GM23338 (cell line): ENCODE measurements around the gene FCHO2. TPM values are rescaled to one million over a fixed set of nuclear protein-coding genes. Genes with fewer than 3 reads are reported as not detected.

ENCODE experiments used
- ATAC-seq: fragments of 200-7000 bp; cut with Tn5 transposase; 3 replicates; pipeline ENCODE4 v1.9.1; 2020
- DNase-seq: peaks from one replicate; pipeline ENCODE4 v3.0.0-alpha.2; 2015; ENCODE audit warnings: low spot score
- H2AFZ ChIP-seq: fragments of 200-600 bp; sonication (generic); 2 replicates; pipeline ENCODE4 v1.8.0; 2016; ENCODE audit warnings: antibody characterized with exemption, mild to moderate bottlenecking, moderate library complexity
- H3F3A ChIP-seq: fragments of 200-600 bp; sonication (generic); replicated peaks from 2 replicates; pipeline ENCODE4 v1.8.0; 2017; ENCODE audit warnings: antibody characterized with exemption, mixed run types, low read depth
- H3K27ac ChIP-seq: fragments of 200-600 bp; sonication (generic); 2 replicates; pipeline ENCODE4 v1.6.1; 2016; ENCODE audit warnings: low read depth
- H3K27me3 ChIP-seq: fragments of 200-600 bp; sonication (generic); 2 replicates; pipeline ENCODE4 v1.8.0; 2016; ENCODE audit warnings: mild to moderate bottlenecking, mixed run types, moderate library complexity; ENCODE audit not compliant: insufficient read depth
- H3K36me3 ChIP-seq: fragments of 200-600 bp; sonication (generic); 2 replicates; pipeline ENCODE4 v1.8.0; 2016; ENCODE audit warnings: mild to moderate bottlenecking; ENCODE audit not compliant: insufficient read depth
- H3K4me1 ChIP-seq: fragments of 200-600 bp; sonication (generic); 2 replicates; pipeline ENCODE4 v1.8.0; 2016; ENCODE audit warnings: mild to moderate bottlenecking, moderate library complexity; ENCODE audit not compliant: insufficient read depth
- H3K4me2 ChIP-seq: fragments of 200-600 bp; sonication (generic); 2 replicates; pipeline ENCODE4 v1.7.1; 2017; ENCODE audit warnings: mixed run types
- H3K4me3 ChIP-seq: fragments of 200-600 bp; sonication (generic); 2 replicates; pipeline ENCODE4 v1.6.1; 2016; ENCODE audit warnings: mixed run types
- H3K79me2 ChIP-seq: fragments of 200-600 bp; sonication (generic); replicated peaks from 2 replicates; pipeline ENCODE4 v1.8.0; 2017; ENCODE audit warnings: mild to moderate bottlenecking; ENCODE audit not compliant: insufficient read depth
- H3K9me2 ChIP-seq: fragments of 200-600 bp; sonication (generic); 2 replicates; pipeline ENCODE4 v1.8.0; 2017; ENCODE audit not compliant: insufficient read depth
- H4K20me1 ChIP-seq: fragments of 200-600 bp; sonication (generic); replicated peaks from 2 replicates; pipeline ENCODE4 v1.8.0; 2017; ENCODE audit warnings: mild to moderate bottlenecking; ENCODE audit not compliant: insufficient read depth
- H3K27ac Mint-ChIP-seq: 2 replicates; pipeline ENCODE4 v1.8.0; 2020; ENCODE audit warnings: inconsistent platforms, mild to moderate bottlenecking, moderate library complexity, mixed read lengths
- H3K27me3 Mint-ChIP-seq: 3 replicates; pipeline ENCODE4 v1.8.0; 2022; ENCODE audit warnings: low read depth, mild to moderate bottlenecking, moderate library complexity, mixed read lengths, inconsistent platforms; ENCODE audit not compliant: insufficient read depth, poor library complexity
- H3K36me3 Mint-ChIP-seq: 3 replicates; pipeline ENCODE4 v1.8.0; 2021; ENCODE audit warnings: low read depth, mild to moderate bottlenecking, inconsistent platforms, moderate library complexity, mixed read lengths
- H3K4me1 Mint-ChIP-seq: 3 replicates; pipeline ENCODE4 v1.8.0; 2020; ENCODE audit warnings: mild to moderate bottlenecking, inconsistent platforms, mixed read lengths
- H3K4me3 Mint-ChIP-seq: 3 replicates; pipeline ENCODE4 v1.8.0; 2021; ENCODE audit warnings: moderate library complexity, mild to moderate bottlenecking, inconsistent platforms, mixed read lengths
- H3K9me3 Mint-ChIP-seq: 3 replicates; pipeline ENCODE4 v1.8.0; 2020; ENCODE audit warnings: moderate library complexity, mild to moderate bottlenecking, inconsistent platforms, mixed read lengths
- NANOG ChIP-seq: IDR thresholded peaks from 2 replicates; pipeline ENCODE4 v1.6.1; 2016; ENCODE audit warnings: antibody characterized with exemption, borderline replicate concordance
- polyA plus RNA-seq: library from polyadenylated mRNA; unstranded; fragments of >200 nt; fragmentation: Nextera tagmentation; extraction: Ambion mirVana; gene quantifications from 2 replicates; pipeline ENCODE4 v1.2.1, GENCODE V29; 2016
- total RNA-seq: library from RNA; depleted of rRNA; stranded (reverse); fragments of >200 nt; shearing (Covaris generic); gene quantifications from 2 replicates; pipeline ENCODE4 v1.2.3, GENCODE V29; 2014
- TF ChIP-seq, protein P1 (sequence below): IDR thresholded peaks from one replicate; pipeline ENCODE4 v1.6.1; 2018; ENCODE audit warnings: antibody characterized with exemption; ENCODE audit not compliant: unreplicated experiment
- TF ChIP-seq, protein P2 (sequence below), 2 experiments: fragments of 200-600 bp in 1 of 2; sonication (generic) in 1 of 2; conservative IDR thresholded peaks; 2 replicates each; pipeline versions ENCODE4 v1.5.1 to v1.6.1; 2016 to 2017; ENCODE audit warnings: antibody characterized with exemption in 2 of 2, low read depth in 2 of 2, mild to moderate bottlenecking in 2 of 2, moderate library complexity in 1 of 2

Gene FCHO2
- total and polyA plus RNA-seq, 2 experiments from 2014 or later: 8.4 to 10.1 TPM

DNA sequence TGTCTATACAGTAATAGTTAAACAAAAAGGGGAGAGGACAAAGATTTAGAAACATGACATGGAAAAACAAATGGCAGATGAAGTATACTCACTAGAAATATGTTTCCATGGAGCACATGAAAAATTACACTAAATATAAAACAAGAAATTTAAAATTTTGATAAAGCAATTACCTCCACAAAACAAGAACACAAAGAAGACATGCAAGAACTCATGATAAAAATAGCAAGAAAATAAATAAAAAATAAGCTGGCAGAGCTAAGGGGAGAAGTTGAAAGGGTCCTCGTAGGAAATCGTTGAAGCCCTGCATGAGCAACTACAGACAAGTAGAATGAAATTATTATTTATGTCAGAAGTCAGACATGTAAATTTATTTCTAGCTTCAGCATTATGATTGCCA is 141.9 kb downstream of the FCHO2 start (continued):
- TF ChIP-seq, protein P1, sequence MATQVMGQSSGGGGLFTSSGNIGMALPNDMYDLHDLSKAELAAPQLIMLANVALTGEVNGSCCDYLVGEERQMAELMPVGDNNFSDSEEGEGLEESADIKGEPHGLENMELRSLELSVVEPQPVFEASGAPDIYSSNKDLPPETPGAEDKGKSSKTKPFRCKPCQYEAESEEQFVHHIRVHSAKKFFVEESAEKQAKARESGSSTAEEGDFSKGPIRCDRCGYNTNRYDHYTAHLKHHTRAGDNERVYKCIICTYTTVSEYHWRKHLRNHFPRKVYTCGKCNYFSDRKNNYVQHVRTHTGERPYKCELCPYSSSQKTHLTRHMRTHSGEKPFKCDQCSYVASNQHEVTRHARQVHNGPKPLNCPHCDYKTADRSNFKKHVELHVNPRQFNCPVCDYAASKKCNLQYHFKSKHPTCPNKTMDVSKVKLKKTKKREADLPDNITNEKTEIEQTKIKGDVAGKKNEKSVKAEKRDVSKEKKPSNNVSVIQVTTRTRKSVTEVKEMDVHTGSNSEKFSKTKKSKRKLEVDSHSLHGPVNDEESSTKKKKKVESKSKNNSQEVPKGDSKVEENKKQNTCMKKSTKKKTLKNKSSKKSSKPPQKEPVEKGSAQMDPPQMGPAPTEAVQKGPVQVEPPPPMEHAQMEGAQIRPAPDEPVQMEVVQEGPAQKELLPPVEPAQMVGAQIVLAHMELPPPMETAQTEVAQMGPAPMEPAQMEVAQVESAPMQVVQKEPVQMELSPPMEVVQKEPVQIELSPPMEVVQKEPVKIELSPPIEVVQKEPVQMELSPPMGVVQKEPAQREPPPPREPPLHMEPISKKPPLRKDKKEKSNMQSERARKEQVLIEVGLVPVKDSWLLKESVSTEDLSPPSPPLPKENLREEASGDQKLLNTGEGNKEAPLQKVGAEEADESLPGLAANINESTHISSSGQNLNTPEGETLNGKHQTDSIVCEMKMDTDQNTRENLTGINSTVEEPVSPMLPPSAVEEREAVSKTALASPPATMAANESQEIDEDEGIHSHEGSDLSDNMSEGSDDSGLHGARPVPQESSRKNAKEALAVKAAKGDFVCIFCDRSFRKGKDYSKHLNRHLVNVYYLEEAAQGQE: no peak

DNA sequence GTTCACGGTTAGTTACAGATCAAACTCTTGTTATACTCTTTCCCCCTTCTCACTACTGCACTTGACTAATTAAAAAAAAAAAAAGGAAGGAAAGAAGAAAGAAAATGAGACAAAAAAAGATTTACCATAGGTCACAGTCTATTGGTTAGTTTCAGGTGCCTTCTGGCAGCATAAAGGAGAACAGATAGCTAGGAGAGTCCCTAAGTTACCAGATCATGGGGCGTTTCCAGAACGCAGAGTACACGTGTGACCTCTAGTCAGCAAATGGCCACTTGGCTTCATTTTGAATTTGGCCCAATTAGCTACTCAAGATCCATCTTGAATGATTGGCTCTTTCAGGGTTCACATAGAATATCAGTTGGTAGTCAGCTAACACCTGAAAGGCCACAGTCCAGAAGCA is 144.3 kb downstream of the FCHO2 start:
- DNase-seq: no peak
- H3K79me2 ChIP-seq: no peaks in the 10 kb centered on the region
- no peaks in the 10 kb centered on the region for H3K4me1 ChIP-seq
- no peak for ATAC-seq
- H3F3A ChIP-seq: no peaks in the 10 kb centered on the region
- no peaks in the 10 kb centered on the region for H3K27me3 ChIP-seq
- Mint-ChIP-seq H3K27me3 (no peaks in the 10 kb centered on the region), H3K27ac (no peak overlapping the region), H3K36me3 (no peaks in the 10 kb centered on the region), H3K4me3 (no peak overlapping the region), H3K4me1 (no peaks in the 10 kb centered on the region), H3K9me3 (peaks cover 16% of the 10 kb centered on the region)
- no peak overlapping the region for H3K4me3 ChIP-seq
- H2AFZ ChIP-seq: no peak overlapping the region
- H3K9me2 ChIP-seq: 0 out of 2 replicates have a peak, but pooled peaks cover 4% of the 10 kb centered on the region
- H3K36me3 ChIP-seq: no peaks in the 10 kb centered on the region
- no peak for TF ChIP-seq NANOG
- H3K4me2 ChIP-seq: no peak overlapping the region
- H3K27ac ChIP-seq: no peak overlapping the region
- no peaks in the 10 kb centered on the region for H4K20me1 ChIP-seq

DNA sequence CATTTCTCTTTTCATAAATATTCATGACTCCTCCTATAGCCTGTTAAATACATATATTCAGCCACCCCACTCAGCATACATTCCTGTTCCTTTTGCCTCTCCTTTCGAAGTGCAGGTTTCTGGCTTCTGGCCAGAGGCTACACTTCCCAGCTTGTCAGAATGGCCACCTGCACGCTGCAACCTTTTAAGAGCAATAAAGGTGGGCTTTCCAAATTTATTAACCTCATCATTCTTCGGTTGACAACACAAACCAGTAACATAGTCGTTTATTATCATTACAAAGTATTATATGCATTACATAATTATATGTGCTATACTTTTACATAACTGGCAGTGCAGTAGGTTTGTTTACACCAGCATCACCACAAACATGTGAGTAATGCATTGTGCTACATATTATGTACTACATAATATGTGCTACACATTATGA is 148.0 kb downstream of the FCHO2 start:
- H2AFZ ChIP-seq: no peak overlapping the region
- H3K36me3 ChIP-seq: no peaks in the 10 kb centered on the region
- no peaks in the 10 kb centered on the region for H3K36me3 Mint-ChIP-seq
- TF ChIP-seq, protein P2, sequence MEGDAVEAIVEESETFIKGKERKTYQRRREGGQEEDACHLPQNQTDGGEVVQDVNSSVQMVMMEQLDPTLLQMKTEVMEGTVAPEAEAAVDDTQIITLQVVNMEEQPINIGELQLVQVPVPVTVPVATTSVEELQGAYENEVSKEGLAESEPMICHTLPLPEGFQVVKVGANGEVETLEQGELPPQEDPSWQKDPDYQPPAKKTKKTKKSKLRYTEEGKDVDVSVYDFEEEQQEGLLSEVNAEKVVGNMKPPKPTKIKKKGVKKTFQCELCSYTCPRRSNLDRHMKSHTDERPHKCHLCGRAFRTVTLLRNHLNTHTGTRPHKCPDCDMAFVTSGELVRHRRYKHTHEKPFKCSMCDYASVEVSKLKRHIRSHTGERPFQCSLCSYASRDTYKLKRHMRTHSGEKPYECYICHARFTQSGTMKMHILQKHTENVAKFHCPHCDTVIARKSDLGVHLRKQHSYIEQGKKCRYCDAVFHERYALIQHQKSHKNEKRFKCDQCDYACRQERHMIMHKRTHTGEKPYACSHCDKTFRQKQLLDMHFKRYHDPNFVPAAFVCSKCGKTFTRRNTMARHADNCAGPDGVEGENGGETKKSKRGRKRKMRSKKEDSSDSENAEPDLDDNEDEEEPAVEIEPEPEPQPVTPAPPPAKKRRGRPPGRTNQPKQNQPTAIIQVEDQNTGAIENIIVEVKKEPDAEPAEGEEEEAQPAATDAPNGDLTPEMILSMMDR (conservative IDR thresholded peaks at IDR 0.05; ENCODE audit: low read depth in 2 of 2): no peak
- no peaks in the 10 kb centered on the region for H3K27me3 ChIP-seq
- no peaks in the 10 kb centered on the region for H4K20me1 ChIP-seq
- no peaks in the 10 kb centered on the region for H3K4me1 ChIP-seq
- H3K79me2 ChIP-seq: no peaks in the 10 kb centered on the region
- no peak overlapping the region for H3K27ac ChIP-seq
- no peak for DNase-seq
- no peaks in the 10 kb centered on the region for H3K4me1 Mint-ChIP-seq
- H3K27me3 Mint-ChIP-seq: no peaks in the 10 kb centered on the region
- H3K9me2 ChIP-seq: 0 out of 2 replicates have a peak, but pooled peaks cover 3% of the 10 kb centered on the region
- peaks cover 7% of the 10 kb centered on the region; the same call in 2 of the 3 replicates for H3K9me3 Mint-ChIP-seq
- no peak for ATAC-seq
- no peak overlapping the region for H3K4me3 ChIP-seq
- H3F3A ChIP-seq: no peaks in the 10 kb centered on the region
- no peak overlapping the region for H3K27ac Mint-ChIP-seq
- H3K4me3 Mint-ChIP-seq: no peak overlapping the region
- H3K4me2 ChIP-seq: no peak overlapping the region
